GM10847 (cell line): ENCODE results near the gene PLEKHG5.

Experiments
- POLR2A ChIP-seq: IDR thresholded peaks from 2 replicates; pipeline ENCODE4 v1.6.1; 2011; ENCODE audit not compliant: insufficient read length; ENCODE audit errors: extremely low read depth

Gene PLEKHG5

GRCh38 chr1:6515771-6516170, 24.3 kb upstream of the PLEKHG5 start:
- no peak for TF ChIP-seq POLR2A

DNA sequence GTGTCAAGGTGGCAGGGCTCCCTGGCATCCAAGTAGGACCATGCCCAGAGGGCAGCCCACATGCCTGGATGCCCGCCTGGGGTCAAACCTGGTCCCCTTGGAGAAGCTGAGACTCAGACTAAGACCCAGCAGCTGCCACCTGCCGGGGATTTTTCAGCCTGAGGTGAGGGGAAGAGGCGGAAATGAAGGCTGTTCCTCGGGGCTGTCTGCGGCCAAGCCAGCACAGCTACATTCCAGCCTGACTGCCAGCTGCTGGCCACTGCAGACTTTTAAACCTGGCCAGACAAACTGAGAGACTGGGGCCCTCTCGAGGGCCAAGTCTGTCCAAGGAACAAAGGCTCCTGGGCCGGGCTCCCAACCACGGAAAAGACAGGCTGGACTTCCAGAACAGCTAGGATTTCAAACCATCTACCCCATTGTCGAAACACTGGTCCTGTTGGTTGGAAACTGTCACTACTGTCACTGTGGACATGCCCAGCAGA, 21.9 kb upstream of the PLEKHG5 start:
- TF ChIP-seq POLR2A = no peak

DNA sequence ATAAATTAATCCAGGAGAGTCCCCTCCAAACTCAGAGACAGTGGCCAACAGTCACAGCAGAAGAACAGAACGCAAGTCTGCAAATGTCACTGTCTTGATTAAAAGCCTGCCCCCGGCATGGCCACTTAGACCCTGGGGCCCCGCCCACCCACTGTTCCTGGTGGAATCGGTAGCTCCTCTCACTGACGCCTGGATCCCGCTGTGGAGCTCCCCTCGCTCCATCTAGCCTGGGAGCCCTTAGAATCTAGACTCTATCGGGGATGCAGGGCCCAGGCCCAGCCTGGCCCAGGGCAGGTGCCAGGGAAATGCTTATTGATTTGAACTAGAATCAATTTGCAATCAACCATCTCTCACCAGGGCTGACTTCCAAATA, 21.4 kb upstream of the PLEKHG5 start:
- TF ChIP-seq POLR2A = no peak

DNA sequence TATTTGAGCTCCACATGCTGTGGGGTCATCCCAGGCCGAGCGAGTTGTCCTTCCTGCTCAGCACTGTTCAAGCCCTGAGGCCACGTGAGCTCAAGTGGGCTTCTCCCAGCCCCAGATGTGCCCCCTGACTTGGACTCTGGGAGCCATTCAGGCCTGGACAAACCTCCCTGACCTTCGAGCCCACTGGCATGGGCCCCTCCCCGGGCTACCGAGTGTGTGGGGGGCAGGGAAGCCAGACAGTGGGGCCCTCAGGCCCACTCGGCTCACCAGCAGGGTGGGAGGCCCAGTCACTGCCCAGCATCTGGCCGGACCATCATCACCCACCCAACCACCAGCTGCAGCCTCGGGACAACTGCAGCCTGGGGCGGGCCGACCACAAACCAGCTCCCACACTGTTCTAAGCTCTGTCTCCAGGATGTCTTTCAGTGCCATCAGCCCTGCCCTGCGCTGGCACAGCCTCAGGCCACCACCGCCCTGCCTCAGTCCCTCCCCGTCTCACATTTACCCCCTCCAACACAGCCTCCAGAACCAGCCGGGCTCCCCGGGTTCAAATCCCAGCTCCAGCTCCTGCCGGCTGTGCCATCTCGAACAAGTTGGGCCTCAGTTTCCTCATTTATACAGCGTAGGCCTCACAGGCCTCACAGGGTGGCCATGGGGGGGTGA, 20.9 kb upstream of the PLEKHG5 start:
- TF ChIP-seq POLR2A = no peak

- TF ChIP-seq POLR2A = no peak
Measured at GRCh38 chr1:6511561-6512244, 20.2 kb upstream of the PLEKHG5 start.

DNA sequence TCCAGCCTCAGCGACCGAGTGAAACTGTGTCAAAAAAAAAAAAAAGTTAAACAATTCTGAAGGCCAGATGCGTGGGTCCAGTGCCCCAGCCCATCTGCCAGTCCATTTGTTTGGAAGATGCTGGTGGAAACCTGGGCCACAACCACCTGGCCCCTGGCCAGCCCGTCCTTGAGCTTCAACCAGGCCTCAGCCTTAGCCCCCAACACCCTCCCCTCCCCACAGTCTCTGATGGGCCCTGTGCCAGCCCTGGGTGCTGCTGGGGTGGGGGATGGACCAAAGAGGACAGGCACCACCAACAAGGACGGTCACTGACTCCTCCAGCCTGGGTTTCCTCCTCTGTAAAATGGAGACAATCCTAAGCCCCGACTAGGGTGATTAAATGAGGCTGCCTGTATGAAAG, 19.6 kb upstream of the PLEKHG5 start:
- no peak for TF ChIP-seq POLR2A

DNA sequence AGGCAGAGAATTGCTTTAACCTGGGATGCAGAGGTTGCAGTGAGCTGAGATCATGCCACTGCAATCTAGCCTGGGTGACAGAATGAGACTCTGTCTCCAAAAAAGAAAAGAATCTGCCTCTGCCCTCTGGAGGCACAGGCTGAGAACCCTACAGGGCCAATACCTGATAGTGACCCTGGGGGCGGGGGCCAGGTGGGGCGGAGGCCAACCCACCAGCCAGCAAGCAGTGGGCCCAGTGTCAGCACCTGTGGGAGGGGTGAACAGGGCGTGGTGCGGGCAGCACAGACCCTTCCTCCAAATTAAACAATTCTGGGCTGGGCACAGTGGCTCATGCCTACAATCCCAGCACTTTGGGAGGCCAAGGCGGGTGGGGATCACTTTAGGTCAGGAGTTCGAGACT, 19.0 kb upstream of the PLEKHG5 start:
- TF ChIP-seq POLR2A = no peak

- TF ChIP-seq POLR2A = no peak
Measured at GRCh38 chr1:6509919-6510291, 18.4 kb upstream of the PLEKHG5 start.

DNA sequence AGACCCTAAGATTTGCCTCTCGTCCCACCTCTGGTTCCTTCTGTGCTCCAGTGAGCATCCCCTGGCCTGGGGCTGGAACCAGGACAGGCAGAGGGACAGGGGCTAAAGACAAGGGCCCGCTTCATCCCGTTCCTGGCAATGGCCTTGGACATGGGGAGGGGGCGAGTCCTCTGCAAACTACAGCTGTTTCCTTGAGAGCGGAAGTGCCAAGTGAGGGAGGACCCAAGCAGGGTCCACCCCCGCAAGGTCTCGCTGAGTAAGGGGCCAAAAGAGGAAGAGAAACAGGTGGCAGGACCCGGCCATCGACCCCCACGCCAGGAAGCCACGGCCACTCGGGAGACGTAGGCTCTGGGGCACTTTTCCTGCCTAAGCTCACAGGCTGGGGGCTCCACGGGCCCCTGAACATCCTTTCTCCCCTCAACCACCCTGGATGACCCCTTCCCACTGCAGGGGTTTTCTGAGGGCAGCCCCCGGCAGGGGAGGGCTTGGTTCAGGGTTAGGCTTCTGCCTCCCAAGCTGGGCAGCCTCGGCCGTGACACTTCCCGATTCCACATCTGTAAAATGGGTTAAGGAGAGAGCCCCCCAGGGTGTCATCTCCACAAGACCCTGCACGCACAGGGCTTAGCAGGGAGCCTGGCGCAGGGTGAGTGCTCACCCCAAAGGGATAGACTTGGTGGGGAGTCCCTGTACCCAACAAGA, 17.9 kb upstream of the PLEKHG5 start:
- TF ChIP-seq POLR2A = no peak

DNA sequence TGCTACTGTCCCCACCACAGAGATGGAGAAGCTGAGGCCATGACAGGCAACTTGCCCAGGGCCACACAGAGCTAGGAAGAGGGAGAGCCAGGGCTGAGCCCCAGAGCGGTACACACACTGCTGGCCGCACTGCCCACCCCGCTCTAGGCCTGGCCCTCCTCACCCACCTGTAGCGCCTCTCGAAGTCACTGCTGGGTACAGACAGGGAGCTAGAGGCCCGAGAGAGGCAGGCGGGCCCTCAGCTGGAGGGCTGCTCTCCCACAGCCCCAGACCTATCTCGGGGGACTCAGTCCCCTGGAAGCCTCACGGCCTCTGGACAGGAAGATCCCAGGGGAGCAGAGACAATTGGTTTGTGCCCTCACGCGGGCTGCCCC, 17.3 kb upstream of the PLEKHG5 start:
- TF ChIP-seq POLR2A = no peak

GRCh38 chr1:6508154-6508815, 16.8 kb upstream of the PLEKHG5 start:
- TF ChIP-seq POLR2A = no peak

DNA sequence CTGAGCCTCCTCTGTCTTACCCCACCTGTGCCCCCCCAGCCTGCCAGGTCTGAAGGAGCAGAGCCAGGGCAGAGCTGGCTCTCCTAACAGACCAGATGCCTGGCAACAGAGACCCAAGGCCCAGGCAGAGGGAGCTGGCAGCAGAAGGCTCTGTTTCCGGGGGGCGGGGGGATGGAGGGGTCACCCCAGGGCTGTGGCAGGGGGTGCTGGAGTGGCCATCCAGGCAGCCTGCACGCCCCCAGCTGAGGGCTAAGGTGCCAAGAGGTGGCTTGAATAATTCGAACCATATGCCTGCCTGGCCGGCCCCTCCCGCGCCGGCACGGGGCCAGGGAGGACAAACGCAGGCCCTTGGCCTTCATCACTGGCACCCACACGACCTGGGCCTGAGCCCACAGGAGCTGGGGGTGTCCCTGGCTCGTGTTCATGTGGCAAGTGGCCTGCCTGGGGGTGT, 16.0 kb upstream of the PLEKHG5 start:
- TF ChIP-seq POLR2A = no peak

GRCh38 chr1:6507037-6507428, 15.6 kb upstream of the PLEKHG5 start:
- TF ChIP-seq POLR2A = no peak

GRCh38 chr1:6506210-6507036, 15.0 kb upstream of the PLEKHG5 start:
- TF ChIP-seq POLR2A = no peak

- no peak for TF ChIP-seq POLR2A
Measured at GRCh38 chr1:6505367-6506209, 14.1 kb upstream of the PLEKHG5 start.

- no peak for TF ChIP-seq POLR2A
Measured at GRCh38 chr1:6504887-6505286, 13.4 kb upstream of the PLEKHG5 start.
